H9 (cell line): ENCODE data around the gene CEP192. TPM values are rescaled to one million over a fixed set of nuclear protein-coding genes. Genes with fewer than 3 reads are reported as not detected.

Source experiments
- DNase-seq: peaks from one replicate; pipeline ENCODE4 v3.0.0-alpha.2; 2017
- H2AFZ ChIP-seq: one replicate; pipeline ENCODE4 v1.6.1; 2013; ENCODE audit warnings: mild to moderate bottlenecking, low read length, control low read depth, moderate library complexity
- H2AK5ac ChIP-seq: 2 replicates; pipeline ENCODE4 v1.6.1; 2013; ENCODE audit warnings: low read length, control low read depth, mixed read lengths; ENCODE audit not compliant: insufficient read length
- H2BK120ac ChIP-seq: one replicate; pipeline ENCODE4 v1.6.1; 2013; ENCODE audit warnings: low read depth, mild to moderate bottlenecking, low read length, control low read depth, inconsistent platforms; ENCODE audit not compliant: poor library complexity, severe bottlenecking
- H2BK12ac ChIP-seq: 2 replicates; pipeline ENCODE4 v1.6.1; 2013; ENCODE audit warnings: low read length, control low read depth, mixed read lengths, low read depth; ENCODE audit not compliant: insufficient read length
- H2BK15ac ChIP-seq: 2 replicates; pipeline ENCODE4 v1.6.1; 2013; ENCODE audit warnings: low read depth, low read length, control low read depth
- H2BK20ac ChIP-seq: one replicate; pipeline ENCODE4 v1.6.1; 2013; ENCODE audit warnings: low read depth, mild to moderate bottlenecking, low read length, control low read depth, inconsistent platforms; ENCODE audit not compliant: poor library complexity, severe bottlenecking
- H2BK5ac ChIP-seq: 2 replicates; pipeline ENCODE4 v1.6.1; 2013; ENCODE audit warnings: low read length, control low read depth, mixed read lengths; ENCODE audit not compliant: insufficient read length
- H3K14ac ChIP-seq: 2 replicates; pipeline ENCODE4 v1.6.1; 2013; ENCODE audit warnings: low read length, control low read depth; ENCODE audit not compliant: insufficient read depth
- H3K18ac ChIP-seq: 2 replicates; pipeline ENCODE4 v1.6.1; 2013; ENCODE audit warnings: low read depth, mild to moderate bottlenecking, mixed read lengths, low read length, control low read depth; ENCODE audit not compliant: insufficient read length
- H3K23ac ChIP-seq: 2 replicates; pipeline ENCODE4 v1.6.1; 2013; ENCODE audit warnings: low read length, control low read depth, mixed read lengths, low read depth; ENCODE audit not compliant: insufficient read length
- H3K23me2 ChIP-seq: 2 replicates; pipeline ENCODE4 v1.6.1; 2013; ENCODE audit warnings: low read depth, mild to moderate bottlenecking, mixed read lengths, low read length, control low read depth; ENCODE audit not compliant: insufficient read length, poor library complexity, severe bottlenecking
- H3K27ac ChIP-seq: 2 replicates; pipeline ENCODE4 v1.5.1; 2013; ENCODE audit warnings: low read length, control low read depth, mixed read lengths, low read depth; ENCODE audit not compliant: insufficient read length
- H3K27me3 ChIP-seq: 2 replicates; pipeline ENCODE4 v1.6.1; 2013; ENCODE audit warnings: low read length, control low read depth, inconsistent platforms; ENCODE audit not compliant: insufficient read depth
- H3K4ac ChIP-seq: 2 replicates; pipeline ENCODE4 v1.6.1; 2013; ENCODE audit warnings: low read depth, mild to moderate bottlenecking, control low read depth, inconsistent platforms, low read length, moderate library complexity
- H3K4me1 ChIP-seq: 2 replicates; pipeline ENCODE4 v1.6.1; 2013; ENCODE audit warnings: low read length, control low read depth, inconsistent platforms; ENCODE audit not compliant: insufficient read depth
- H3K4me2 ChIP-seq: 2 replicates; pipeline ENCODE4 v1.6.1; 2013; ENCODE audit warnings: low read length, control low read depth, mixed read lengths; ENCODE audit not compliant: insufficient read length, insufficient read depth
- H3K56ac ChIP-seq: 2 replicates; pipeline ENCODE4 v1.6.1; 2013; ENCODE audit warnings: low read depth, mild to moderate bottlenecking, mixed read lengths, low read length, control low read depth; ENCODE audit not compliant: insufficient read length
- H3K79me1 ChIP-seq: 2 replicates; pipeline ENCODE4 v1.6.1; 2013; ENCODE audit warnings: low read depth, mild to moderate bottlenecking, moderate library complexity, low read length, control low read depth, inconsistent platforms; ENCODE audit not compliant: insufficient read depth, poor library complexity, severe bottlenecking
- H3K79me2 ChIP-seq: 2 replicates; pipeline ENCODE4 v1.6.1; 2013; ENCODE audit warnings: low read length, control low read depth, inconsistent platforms; ENCODE audit not compliant: insufficient read depth
- H3K9ac ChIP-seq: 2 replicates; pipeline ENCODE4 v1.6.1; 2013; ENCODE audit warnings: low read length, control low read depth, mixed read lengths; ENCODE audit not compliant: insufficient read length; ENCODE audit errors: extremely low read depth
- H3K9me3 ChIP-seq: one replicate; pipeline ENCODE4 v1.6.1; 2013; ENCODE audit warnings: low read depth, low read length, inconsistent platforms; ENCODE audit not compliant: control insufficient read depth
- H3T11ph ChIP-seq: one replicate; pipeline ENCODE4 v1.6.1; 2013; ENCODE audit warnings: mild to moderate bottlenecking, low read length, control low read depth, inconsistent platforms
- H4K20me1 ChIP-seq: one replicate; pipeline ENCODE4 v1.6.1; 2013; ENCODE audit not compliant: control insufficient read depth, insufficient read length, insufficient read depth
- H4K5ac ChIP-seq: 2 replicates; pipeline ENCODE4 v1.6.1; 2013; ENCODE audit warnings: low read depth, mild to moderate bottlenecking, mixed read lengths, low read length, control low read depth; ENCODE audit not compliant: insufficient read length
- H4K8ac ChIP-seq: replicated peaks from 2 replicates; pipeline ENCODE4 v1.6.1; 2013; ENCODE audit warnings: low read length, control low read depth, mixed read lengths, low read depth; ENCODE audit not compliant: insufficient read length
- H4K91ac ChIP-seq: 2 replicates; pipeline ENCODE4 v1.6.1; 2013; ENCODE audit warnings: low read depth, mild to moderate bottlenecking, moderate library complexity, mixed read lengths, low read length, control low read depth; ENCODE audit not compliant: insufficient read length
- H3K27ac Mint-ChIP-seq, 3 experiments: 2 replicates in 2 of 3; 3 replicates in 1 of 3; pipeline ENCODE4 v1.8.0; 2020 to 2021; ENCODE audit warnings: mixed read lengths in 3 of 3, mild to moderate bottlenecking in 1 of 3, moderate library complexity in 1 of 3
- H3K27me3 Mint-ChIP-seq: 2 replicates; pipeline ENCODE4 v1.8.0; 2021; ENCODE audit warnings: low read depth, mild to moderate bottlenecking, moderate library complexity, mixed read lengths
- H3K36me3 Mint-ChIP-seq, 3 experiments: 2 replicates in 2 of 3; 3 replicates in 1 of 3; pipeline ENCODE4 v1.8.0; 2020 to 2021; ENCODE audit warnings: low read depth in 3 of 3, mixed read lengths in 3 of 3; ENCODE audit not compliant: insufficient read depth in 1 of 3
- H3K4me1 Mint-ChIP-seq, 2 experiments: 2 replicates each; pipeline ENCODE4 v1.8.0; 2020; ENCODE audit warnings: mixed read lengths in 2 of 2
- H3K4me3 Mint-ChIP-seq, 2 experiments: 2 replicates in 1 of 2; 3 replicates in 1 of 2; pipeline ENCODE4 v1.8.0; 2020 to 2021; ENCODE audit warnings: mild to moderate bottlenecking in 2 of 2, mixed read lengths in 2 of 2, moderate library complexity in 1 of 2
- H3K9me3 Mint-ChIP-seq, 2 experiments: 2 replicates in 1 of 2; 3 replicates in 1 of 2; pipeline ENCODE4 v1.8.0; 2020; ENCODE audit warnings: mild to moderate bottlenecking in 2 of 2, mixed read lengths in 2 of 2, moderate library complexity in 1 of 2
- CTCF ChIP-seq: fragments of 200-600 bp; sonication (generic); conservative IDR thresholded peaks from 3 replicates; pipeline ENCODE4 v1.8.0; 2021; ENCODE audit warnings: antibody characterized with exemption, mild to moderate bottlenecking
- WGBS: extraction: QIAGEN DNeasy Blood & Tissue Kit; methylation state at CpG from one replicate; pipeline ENCODE4 v1.1.7; 2013; ENCODE audit warnings: missing lambda C conversion rate, low lambda C conversion rate, mixed read lengths; ENCODE audit not compliant: insufficient read length; ENCODE audit errors: extremely low coverage; 5-methylcytosine and 5-hydroxymethylcytosine counted together
- total RNA-seq: library from RNA; stranded (reverse); gene quantifications from 2 replicates; pipeline ENCODE4 v1.2.1, GENCODE V29; 2021

CEP192 gene
- total RNA-seq, 1 experiment from 2014 or later: 23.5 TPM

GRCh38 chr18:13101659-13102197, 110.6 kb downstream of the CEP192 start:
- no peak overlapping the region for H2BK12ac ChIP-seq
- H3K14ac ChIP-seq: no peak overlapping the region
- no peak overlapping the region for H2AFZ ChIP-seq
- no peaks in the 10 kb centered on the region for H3K27me3 ChIP-seq
- no peak overlapping the region; a peak in 1 of 7 replicates for H3K27ac Mint-ChIP-seq
- no peak for TF ChIP-seq CTCF
- H3K4me1 ChIP-seq: no peaks in the 10 kb centered on the region
- H3K4me3 Mint-ChIP-seq: no peak overlapping the region
- H3K56ac ChIP-seq: no peak overlapping the region
- no peak overlapping the region for H3K4me2 ChIP-seq
- H3K4me1 Mint-ChIP-seq: no peaks in the 10 kb centered on the region
- peaks cover 7 to 14% of the 10 kb centered on the region in 2 experiments; a peak in 2 of 5 replicates for H3K9me3 Mint-ChIP-seq
- no peaks in the 10 kb centered on the region for H3K23me2 ChIP-seq
- no peak overlapping the region for H4K8ac ChIP-seq
- no peak overlapping the region for H2BK5ac ChIP-seq
- H3K79me1 ChIP-seq: no peaks in the 10 kb centered on the region
- no peak overlapping the region for H2BK15ac ChIP-seq
- H3K9ac ChIP-seq: no peak overlapping the region
- H4K91ac ChIP-seq: no peak overlapping the region
- no peak for DNase-seq
- no peak overlapping the region for H2BK20ac ChIP-seq
- H2AK5ac ChIP-seq: no peak overlapping the region
- no peaks in the 10 kb centered on the region; the same call in 1 of the 2 replicates for H3K27me3 Mint-ChIP-seq
- H3K36me3 Mint-ChIP-seq: peaks cover 71 to 94% (median 93%) of the 10 kb centered on the region in 3 experiments
- H4K5ac ChIP-seq: no peak overlapping the region
- no peak overlapping the region for H2BK120ac ChIP-seq
- no peaks in the 10 kb centered on the region for H4K20me1 ChIP-seq
- WGBS: no CpG with 5 or more reads among the region's 4 CpGs
- H3T11ph ChIP-seq: no peak overlapping the region
- no peak overlapping the region for H3K27ac ChIP-seq
- H3K23ac ChIP-seq: no peak overlapping the region
- no peaks in the 10 kb centered on the region for H3K79me2 ChIP-seq
- no peak overlapping the region for H3K18ac ChIP-seq
- no peaks in the 10 kb centered on the region for H3K9me3 ChIP-seq
- H3K4ac ChIP-seq: no peak overlapping the region
